ENCODE measurements around the gene CCDC27.

DNA sequence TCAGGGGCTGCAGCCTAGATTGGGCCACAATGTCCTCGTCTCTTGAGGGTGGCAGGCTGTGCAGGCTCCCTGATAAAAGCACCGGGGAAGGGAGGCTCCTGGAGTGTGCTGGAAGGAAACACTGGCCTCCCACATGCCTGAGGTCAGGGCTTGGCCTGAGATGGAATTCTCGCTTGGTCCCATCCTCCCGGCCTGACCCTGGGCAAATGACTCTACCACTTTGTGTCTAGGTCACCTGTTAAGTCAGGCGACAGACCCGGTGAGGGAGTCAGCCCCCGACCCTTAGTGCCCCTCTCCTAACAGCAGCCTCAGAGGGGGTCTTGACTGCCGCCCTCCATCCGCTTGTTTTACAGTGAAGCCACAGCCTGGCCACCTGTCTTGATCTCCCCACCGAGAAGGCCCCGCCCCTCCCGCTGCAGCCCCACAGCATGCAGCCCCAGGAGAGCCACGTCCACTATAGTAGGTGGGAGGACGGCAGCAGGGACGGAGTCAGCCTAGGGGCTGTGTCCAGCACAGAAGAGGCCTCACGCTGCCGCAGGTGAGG, 22.8 kb downstream of the CCDC27 start:
- TF ChIP-seq, protein P1, sequence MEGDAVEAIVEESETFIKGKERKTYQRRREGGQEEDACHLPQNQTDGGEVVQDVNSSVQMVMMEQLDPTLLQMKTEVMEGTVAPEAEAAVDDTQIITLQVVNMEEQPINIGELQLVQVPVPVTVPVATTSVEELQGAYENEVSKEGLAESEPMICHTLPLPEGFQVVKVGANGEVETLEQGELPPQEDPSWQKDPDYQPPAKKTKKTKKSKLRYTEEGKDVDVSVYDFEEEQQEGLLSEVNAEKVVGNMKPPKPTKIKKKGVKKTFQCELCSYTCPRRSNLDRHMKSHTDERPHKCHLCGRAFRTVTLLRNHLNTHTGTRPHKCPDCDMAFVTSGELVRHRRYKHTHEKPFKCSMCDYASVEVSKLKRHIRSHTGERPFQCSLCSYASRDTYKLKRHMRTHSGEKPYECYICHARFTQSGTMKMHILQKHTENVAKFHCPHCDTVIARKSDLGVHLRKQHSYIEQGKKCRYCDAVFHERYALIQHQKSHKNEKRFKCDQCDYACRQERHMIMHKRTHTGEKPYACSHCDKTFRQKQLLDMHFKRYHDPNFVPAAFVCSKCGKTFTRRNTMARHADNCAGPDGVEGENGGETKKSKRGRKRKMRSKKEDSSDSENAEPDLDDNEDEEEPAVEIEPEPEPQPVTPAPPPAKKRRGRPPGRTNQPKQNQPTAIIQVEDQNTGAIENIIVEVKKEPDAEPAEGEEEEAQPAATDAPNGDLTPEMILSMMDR (conservative IDR thresholded peaks at IDR 0.05; ENCODE audit: low read depth, low read length) = no peak
- no peak for TF ChIP-seq EZH2phosphoT487 (IDR thresholded peaks at IDR 0.05; ENCODE audit: borderline replicate concordance, low read length)
